HUES48 (cell line): ENCODE results near the gene C10orf120.
A peak's percentile ranks its signal among the peaks of the same experiment; 100 is the strongest.

Experiments used
- H3K27ac ChIP-seq: one replicate; pipeline ENCODE4 v1.7.0; 2013; ENCODE audit warnings: low read depth, low read length, inconsistent platforms
- H3K27me3 ChIP-seq: 2 replicates; pipeline ENCODE4 v1.6.1; 2013; ENCODE audit warnings: mild to moderate bottlenecking, low read length; ENCODE audit not compliant: control insufficient read depth, insufficient read depth
- H3K36me3 ChIP-seq: 2 replicates; pipeline ENCODE4 v1.6.1; 2013; ENCODE audit warnings: low read length; ENCODE audit not compliant: control insufficient read depth, insufficient read depth
- H3K4me1 ChIP-seq: 2 replicates; pipeline ENCODE4 v1.6.1; 2013; ENCODE audit warnings: mild to moderate bottlenecking, low read length; ENCODE audit not compliant: control insufficient read depth, insufficient read depth
- H3K4me3 ChIP-seq: 2 replicates; pipeline ENCODE4 v1.5.1; 2013; ENCODE audit warnings: mild to moderate bottlenecking, low read depth, low read length
- H3K9ac ChIP-seq: 2 replicates; pipeline ENCODE4 v1.6.1; 2013; ENCODE audit warnings: mild to moderate bottlenecking, low read depth, low read length, moderate library complexity
- H3K9me3 ChIP-seq: 2 replicates; pipeline ENCODE4 v1.6.1; 2013; ENCODE audit warnings: low read length; ENCODE audit not compliant: control insufficient read depth, insufficient read depth

Gene C10orf120

DNA sequence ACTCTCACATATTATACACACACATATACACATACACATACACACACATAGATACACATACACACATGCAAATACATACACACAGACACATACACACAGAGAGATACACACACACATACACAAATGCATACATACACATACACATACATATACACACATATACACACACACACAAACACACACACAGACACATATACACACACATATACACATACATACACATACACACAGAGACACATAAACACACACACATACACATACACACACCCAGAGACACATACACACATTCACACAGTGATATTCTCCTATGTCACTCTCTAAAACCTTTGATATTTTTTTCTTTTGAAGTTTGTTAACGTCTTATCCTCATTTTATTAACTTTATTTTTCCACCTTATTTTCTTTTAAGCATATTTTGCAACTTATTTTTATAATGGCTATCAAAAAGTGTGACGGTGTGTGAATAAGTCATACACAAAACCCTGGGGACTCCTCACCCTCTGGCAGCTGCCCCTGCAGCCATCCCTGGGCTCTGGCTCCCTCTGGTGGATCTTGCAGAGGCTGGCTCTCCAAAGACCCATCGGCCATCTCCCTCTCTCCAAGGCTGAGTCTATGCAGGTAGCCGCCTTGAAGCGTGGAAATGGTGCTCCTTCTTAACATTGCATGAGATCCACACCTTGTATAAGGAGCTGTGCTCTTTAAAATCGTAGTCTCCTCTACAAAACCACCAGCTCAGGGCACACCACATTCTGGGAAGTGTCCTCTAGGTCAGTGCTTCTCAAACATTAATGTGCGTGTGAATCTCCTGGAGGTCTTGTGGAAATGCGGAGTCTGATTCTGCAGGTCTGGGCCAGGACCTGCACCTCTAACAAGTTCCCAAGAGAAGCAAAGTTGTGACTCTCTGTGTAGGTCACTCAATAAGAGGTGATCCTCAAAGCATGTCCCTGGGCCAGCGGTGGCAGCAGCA is 4.1 kb upstream of the C10orf120 start:
- Histone ChIP-seq H3K9ac (no peak overlapping the region), H3K9me3 (no peaks in the 10 kb centered on the region), H3K4me3 (no peak overlapping the region), H3K36me3 (no peaks in the 10 kb centered on the region), H3K27ac (no peak overlapping the region), H3K27me3 (no peaks in the 10 kb centered on the region), H3K4me1 (peaks cover 7% of the 10 kb centered on the region; the same call in 1 of the 2 replicates)

DNA sequence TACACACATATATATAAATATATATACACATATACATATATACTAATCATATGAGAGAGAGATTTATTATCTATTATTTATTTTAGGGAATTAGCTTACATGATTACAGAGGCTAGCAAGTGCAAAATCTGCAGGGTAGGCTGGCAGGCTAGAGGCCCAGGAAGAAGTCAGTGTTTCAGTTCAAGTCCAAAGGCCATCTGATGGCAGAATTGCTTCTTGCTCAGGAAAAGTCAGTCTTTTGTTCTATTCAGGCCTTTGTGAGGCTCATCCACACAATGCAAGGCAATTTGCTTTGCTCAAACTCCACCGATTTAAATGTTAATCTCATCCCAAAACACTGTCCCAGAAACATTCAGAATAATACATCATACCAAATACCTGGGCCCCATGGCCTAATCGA is 2.6 kb upstream of the C10orf120 start:
- peaks cover 7% of the 10 kb centered on the region; the same call in 1 of the 2 replicates for H3K4me1 ChIP-seq
- H3K9me3 ChIP-seq: no peaks in the 10 kb centered on the region
- no peak overlapping the region for H3K4me3 ChIP-seq

DNA sequence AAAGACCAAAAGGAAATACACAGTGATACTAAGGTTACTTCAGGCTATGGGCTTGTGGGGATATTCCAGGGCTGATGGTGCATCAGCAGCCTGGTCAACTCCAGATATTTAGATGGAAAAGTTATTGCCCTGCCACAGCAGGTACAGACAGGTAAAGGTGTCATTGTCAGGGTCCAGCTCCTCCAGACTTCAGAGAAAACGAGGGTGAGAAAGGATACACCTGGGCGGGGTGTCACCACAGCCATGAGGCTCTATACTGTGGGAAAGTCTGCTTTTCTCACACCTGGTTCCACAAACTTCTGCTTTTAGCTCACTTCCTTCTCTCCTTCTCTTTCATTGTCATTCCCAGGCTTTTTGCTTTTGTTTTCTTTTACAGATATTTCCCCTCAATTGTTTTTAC is 2.0 kb upstream of the C10orf120 start:
- H3K27ac ChIP-seq: no peak overlapping the region
- peaks cover 7% of the 10 kb centered on the region; the same call in 1 of the 2 replicates for H3K4me1 ChIP-seq
- no peaks in the 10 kb centered on the region for H3K27me3 ChIP-seq
- H3K36me3 ChIP-seq: no peaks in the 10 kb centered on the region
- no peak overlapping the region for H3K4me3 ChIP-seq
- no peak overlapping the region for H3K9ac ChIP-seq
- no peaks in the 10 kb centered on the region for H3K9me3 ChIP-seq

More for the DNA sequence above, 2.6 kb upstream of the C10orf120 start:
- no peaks in the 10 kb centered on the region for H3K36me3 ChIP-seq
- no peaks in the 10 kb centered on the region for H3K27me3 ChIP-seq
- peak overlapping the region; percentile 12 for H3K27ac ChIP-seq
- no peak overlapping the region for H3K9ac ChIP-seq

DNA sequence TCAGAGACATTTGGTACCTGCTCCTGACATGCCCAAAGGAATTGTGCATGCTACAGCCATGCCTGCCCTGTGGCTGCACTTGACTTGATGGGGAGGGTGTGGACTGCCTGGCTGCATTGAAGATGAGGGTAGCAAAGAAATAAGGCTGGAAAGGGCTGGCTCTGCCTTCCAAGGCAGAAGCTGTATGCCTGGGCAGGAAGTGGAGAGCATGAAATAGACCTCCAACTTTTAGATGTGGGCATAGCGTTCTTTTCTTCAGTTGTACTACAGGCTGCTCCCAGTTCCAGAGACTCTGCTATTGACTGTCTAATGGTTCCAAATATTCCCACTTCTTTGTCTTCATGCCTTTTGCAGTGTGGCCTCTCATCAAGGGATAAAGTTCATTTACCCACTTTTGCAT is 3.0 kb downstream of the C10orf120 start:
- H3K36me3 ChIP-seq: no peaks in the 10 kb centered on the region
- H3K4me1 ChIP-seq: 0 out of 2 replicates have a peak, but pooled peaks cover 1% of the 10 kb centered on the region
- H3K27me3 ChIP-seq: no peaks in the 10 kb centered on the region
- H3K4me3 ChIP-seq: no peak overlapping the region
- no peak overlapping the region for H3K27ac ChIP-seq
- no peak overlapping the region for H3K9ac ChIP-seq
- H3K9me3 ChIP-seq: no peaks in the 10 kb centered on the region

DNA sequence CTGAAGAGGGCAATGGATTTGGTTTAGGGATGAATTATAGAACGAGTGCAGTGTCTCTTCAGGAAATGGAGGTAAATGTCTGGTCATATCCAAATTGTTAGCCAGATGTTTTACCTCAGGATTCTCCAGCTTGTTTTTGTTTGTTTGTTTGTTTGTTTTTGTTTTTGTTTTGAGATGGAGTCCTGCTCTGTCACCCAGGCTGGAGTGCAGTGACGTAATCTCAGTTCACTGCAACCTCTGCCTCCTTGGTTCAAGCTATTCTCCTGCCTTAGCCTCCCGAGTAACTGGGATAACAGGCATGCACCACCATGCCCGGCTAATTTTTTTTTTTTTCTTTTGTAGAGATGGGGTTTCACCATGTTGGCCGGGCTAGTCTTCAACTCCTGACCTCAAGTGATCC is 6.9 kb downstream of the C10orf120 start:
- no peaks in the 10 kb centered on the region for H3K4me1 ChIP-seq
- no peaks in the 10 kb centered on the region for H3K27me3 ChIP-seq
- H3K9me3 ChIP-seq: no peaks in the 10 kb centered on the region
- H3K9ac ChIP-seq: no peak overlapping the region
- H3K27ac ChIP-seq: no peak overlapping the region
- H3K4me3 ChIP-seq: no peak overlapping the region
- no peaks in the 10 kb centered on the region for H3K36me3 ChIP-seq

DNA sequence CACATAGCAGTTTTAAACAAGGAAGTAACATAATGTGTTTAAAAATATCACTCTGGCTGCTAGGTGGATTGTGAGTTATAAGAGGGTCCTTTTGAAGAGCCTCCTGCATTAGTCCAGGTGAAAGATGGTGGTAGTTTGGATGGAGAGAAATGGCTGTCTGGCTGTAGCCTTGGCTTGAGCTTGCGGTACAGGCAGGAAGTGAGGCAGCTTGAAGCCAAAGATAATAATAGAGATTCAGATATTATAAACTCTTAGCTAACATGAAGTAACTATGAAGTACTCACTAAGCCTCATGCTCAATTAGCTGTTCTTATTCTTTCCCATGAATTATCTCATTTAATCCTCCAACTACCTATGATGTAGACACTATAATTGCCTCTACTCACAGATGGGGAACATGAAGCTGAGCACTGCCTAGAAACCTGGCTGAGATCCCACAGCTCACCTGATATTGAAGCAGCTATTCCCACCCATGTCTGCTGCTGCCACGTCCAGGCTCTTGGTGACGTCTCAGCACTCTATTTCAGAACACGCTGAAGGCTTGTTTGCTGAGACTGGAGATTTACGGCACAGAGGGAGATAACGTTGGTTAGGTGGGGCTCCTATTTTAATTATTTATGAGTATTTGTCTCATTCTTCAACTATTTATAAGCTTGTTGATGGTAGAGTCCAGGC is 10.4 kb downstream of the C10orf120 start:
- H3K9me3 ChIP-seq: no peaks in the 10 kb centered on the region
- no peaks in the 10 kb centered on the region for H3K27me3 ChIP-seq
- no peak overlapping the region for H3K27ac ChIP-seq
- H3K36me3 ChIP-seq: no peaks in the 10 kb centered on the region
- no peak overlapping the region for H3K9ac ChIP-seq
- no peaks in the 10 kb centered on the region for H3K4me1 ChIP-seq
- no peak overlapping the region for H3K4me3 ChIP-seq

DNA sequence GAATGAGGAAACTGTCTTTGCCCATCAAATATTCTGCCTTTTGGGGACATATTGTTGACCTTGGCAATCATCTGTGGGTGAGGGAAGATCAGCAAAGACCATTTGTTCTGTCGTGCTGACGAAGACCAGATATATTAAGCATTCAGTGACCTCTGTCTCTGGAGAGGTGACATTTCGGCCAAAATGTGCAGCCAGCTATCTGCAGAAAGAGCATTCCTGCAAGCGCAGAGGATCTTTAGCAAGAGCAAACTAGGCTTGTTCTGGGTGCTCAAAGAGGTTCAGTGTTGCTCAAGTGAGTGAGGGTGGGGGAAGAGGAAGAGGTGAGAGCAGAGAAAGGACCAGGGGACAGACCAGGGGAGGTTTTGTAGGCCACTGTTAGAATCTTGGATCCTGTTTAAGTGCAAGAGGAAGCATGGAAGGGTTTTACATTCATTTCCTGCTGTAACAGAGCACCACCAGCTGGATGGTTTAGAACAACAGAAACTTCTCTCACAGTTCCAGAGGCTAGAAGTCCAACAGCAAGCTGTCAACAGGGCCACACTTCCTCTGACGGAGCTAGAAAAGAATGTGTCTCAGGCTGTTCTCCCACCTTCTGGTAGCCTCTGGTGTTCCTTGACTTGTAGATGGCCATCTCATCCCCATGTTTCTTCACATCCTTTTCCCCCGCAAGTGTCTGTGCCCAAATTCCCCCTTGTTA is 11.2 kb downstream of the C10orf120 start:
- H3K27me3 ChIP-seq: no peaks in the 10 kb centered on the region

DNA sequence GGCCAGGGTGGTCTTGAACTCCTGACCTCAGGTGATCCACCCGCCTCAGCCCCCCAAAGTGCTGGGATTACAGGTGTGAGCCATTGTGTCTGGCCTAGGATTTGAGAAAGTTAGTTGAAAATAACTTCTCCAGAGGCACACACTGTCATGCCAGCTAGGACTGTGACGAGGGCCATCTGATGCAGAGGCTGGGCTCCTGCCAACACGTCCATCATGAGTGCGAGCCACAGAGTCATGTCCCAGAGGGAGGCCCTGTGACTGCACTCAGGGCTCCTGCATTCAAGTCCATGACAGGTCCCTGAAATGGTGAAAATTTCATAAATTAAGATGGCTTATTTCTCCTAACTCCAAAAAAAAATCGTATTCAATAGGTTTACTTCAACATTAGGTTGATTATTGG is 17.1 kb downstream of the C10orf120 start:
- Histone ChIP-seq H3K9me3 (no peaks in the 10 kb centered on the region), H3K4me3 (no peak overlapping the region), H3K27ac (no peak overlapping the region), H3K27me3 (no peaks in the 10 kb centered on the region), H3K4me1 (no peaks in the 10 kb centered on the region), H3K36me3 (no peaks in the 10 kb centered on the region), H3K9ac (no peak overlapping the region)

More for the DNA sequence above, 11.2 kb downstream of the C10orf120 start:
- no peaks in the 10 kb centered on the region for H3K4me1 ChIP-seq
- H3K9me3 ChIP-seq: no peaks in the 10 kb centered on the region
- no peak overlapping the region for H3K4me3 ChIP-seq
- no peaks in the 10 kb centered on the region for H3K36me3 ChIP-seq
- H3K27ac ChIP-seq: no peak overlapping the region
- no peak overlapping the region for H3K9ac ChIP-seq

DNA sequence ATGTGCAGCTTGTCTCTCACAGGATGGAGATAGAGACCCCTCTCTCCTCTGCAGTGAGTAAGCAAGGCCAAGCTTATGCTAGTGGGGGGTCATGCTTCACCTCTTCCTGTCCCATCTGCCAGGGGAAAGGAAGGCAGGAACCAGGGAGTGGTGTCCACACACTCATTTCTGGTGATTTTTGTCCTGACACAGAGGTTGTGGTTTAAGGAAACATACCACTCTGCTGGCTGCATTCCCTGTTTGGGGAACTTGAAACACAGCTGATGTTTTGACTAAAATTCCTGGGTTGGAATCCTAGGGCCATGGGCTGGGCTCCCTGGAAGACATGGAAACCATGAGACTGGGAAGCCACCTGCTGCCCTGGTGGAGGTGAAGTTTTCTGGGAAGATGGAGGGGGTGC is 21.4 kb downstream of the C10orf120 start:
- H3K4me1 ChIP-seq: no peaks in the 10 kb centered on the region
- H3K27ac ChIP-seq: no peak overlapping the region
- H3K9ac ChIP-seq: no peak overlapping the region
- H3K4me3 ChIP-seq: no peak overlapping the region
- no peaks in the 10 kb centered on the region for H3K9me3 ChIP-seq
- H3K27me3 ChIP-seq: no peaks in the 10 kb centered on the region
- H3K36me3 ChIP-seq: no peaks in the 10 kb centered on the region

DNA sequence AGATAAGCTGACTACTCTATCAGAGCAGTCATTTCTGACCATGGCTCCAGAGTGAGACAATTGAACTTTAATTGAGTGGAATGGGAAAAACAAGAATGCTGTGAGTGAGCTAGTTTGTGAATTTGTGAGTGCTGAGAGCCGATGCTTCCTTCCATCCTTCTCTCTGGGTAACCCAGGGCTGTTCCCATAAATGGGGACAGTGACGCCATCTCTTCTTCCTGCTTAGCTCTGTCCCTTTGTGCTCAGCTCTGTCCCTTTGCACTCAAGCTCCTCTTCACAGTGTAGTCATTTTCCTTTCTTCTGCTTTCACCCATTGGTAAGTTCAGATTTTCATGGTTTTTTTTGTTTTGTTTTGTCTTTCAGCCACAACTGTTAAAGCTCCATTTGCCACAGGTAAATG is 24.4 kb downstream of the C10orf120 start:
- Histone ChIP-seq H3K4me3 (no peak overlapping the region), H3K9ac (no peak overlapping the region), H3K4me1 (no peaks in the 10 kb centered on the region), H3K36me3 (no peaks in the 10 kb centered on the region), H3K9me3 (no peaks in the 10 kb centered on the region), H3K27ac (no peak overlapping the region), H3K27me3 (no peaks in the 10 kb centered on the region)
